SH-SY5Y (cell line): ENCODE measurements around the gene OTULIN.

Experiments used
- GATA2 ChIP-seq: IDR thresholded peaks from 2 replicates; pipeline ENCODE4 v1.6.1; 2011; ENCODE audit warnings: mild to moderate bottlenecking, low read depth, low read length
- GATA3 ChIP-seq: IDR thresholded peaks from 2 replicates; pipeline ENCODE4 v1.6.1; 2011; ENCODE audit warnings: low read depth, mild to moderate bottlenecking, low read length, moderate library complexity

DNA sequence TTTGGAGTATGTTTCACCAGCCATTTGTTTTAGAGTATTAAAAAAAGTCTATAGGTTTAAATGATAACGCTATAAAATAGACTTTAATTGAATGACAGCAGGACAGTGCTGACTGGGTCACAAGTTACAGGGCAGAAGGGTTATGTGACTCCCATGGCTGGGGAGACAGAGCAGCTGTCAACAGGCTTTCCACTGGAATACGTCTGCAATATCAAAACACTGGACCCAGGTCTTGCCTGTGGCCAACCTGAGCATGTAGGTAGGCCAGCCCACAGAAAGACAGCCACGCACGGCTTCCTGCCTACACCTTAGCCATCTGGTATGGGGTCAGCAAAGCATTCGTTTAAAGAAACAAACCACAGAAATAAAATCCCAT lies 80.7 kb downstream of the OTULIN start:
- TF ChIP-seq GATA2 (no peak), GATA3 (no peak)
